GM23338 (cell line): Measurements from ENCODE around the gene CERS2. TPM values are rescaled to one million over a fixed set of nuclear protein-coding genes. Genes with fewer than 3 reads are reported as not detected.
A peak's percentile ranks its signal among the peaks of the same experiment; 100 is the strongest.

ENCODE experiments used
- ATAC-seq: fragments of 200-7000 bp; cut with Tn5 transposase; 3 replicates; pipeline ENCODE4 v1.9.1; 2020
- DNase-seq: peaks from one replicate; pipeline ENCODE4 v3.0.0-alpha.2; 2015; ENCODE audit warnings: low spot score
- H2AFZ ChIP-seq: fragments of 200-600 bp; sonication (generic); 2 replicates; pipeline ENCODE4 v1.8.0; 2016; ENCODE audit warnings: antibody characterized with exemption, mild to moderate bottlenecking, moderate library complexity
- H3F3A ChIP-seq: fragments of 200-600 bp; sonication (generic); replicated peaks from 2 replicates; pipeline ENCODE4 v1.8.0; 2017; ENCODE audit warnings: antibody characterized with exemption, mixed run types, low read depth
- H3K27ac ChIP-seq: fragments of 200-600 bp; sonication (generic); 2 replicates; pipeline ENCODE4 v1.6.1; 2016; ENCODE audit warnings: low read depth
- H3K27me3 ChIP-seq: fragments of 200-600 bp; sonication (generic); 2 replicates; pipeline ENCODE4 v1.8.0; 2016; ENCODE audit warnings: mild to moderate bottlenecking, mixed run types, moderate library complexity; ENCODE audit not compliant: insufficient read depth
- H3K36me3 ChIP-seq: fragments of 200-600 bp; sonication (generic); 2 replicates; pipeline ENCODE4 v1.8.0; 2016; ENCODE audit warnings: mild to moderate bottlenecking; ENCODE audit not compliant: insufficient read depth
- H3K4me1 ChIP-seq: fragments of 200-600 bp; sonication (generic); 2 replicates; pipeline ENCODE4 v1.8.0; 2016; ENCODE audit warnings: mild to moderate bottlenecking, moderate library complexity; ENCODE audit not compliant: insufficient read depth
- H3K4me2 ChIP-seq: fragments of 200-600 bp; sonication (generic); 2 replicates; pipeline ENCODE4 v1.7.1; 2017; ENCODE audit warnings: mixed run types
- H3K4me3 ChIP-seq: fragments of 200-600 bp; sonication (generic); 2 replicates; pipeline ENCODE4 v1.6.1; 2016; ENCODE audit warnings: mixed run types
- H3K79me2 ChIP-seq: fragments of 200-600 bp; sonication (generic); replicated peaks from 2 replicates; pipeline ENCODE4 v1.8.0; 2017; ENCODE audit warnings: mild to moderate bottlenecking; ENCODE audit not compliant: insufficient read depth
- H3K9me2 ChIP-seq: fragments of 200-600 bp; sonication (generic); 2 replicates; pipeline ENCODE4 v1.8.0; 2017; ENCODE audit not compliant: insufficient read depth
- H4K20me1 ChIP-seq: fragments of 200-600 bp; sonication (generic); replicated peaks from 2 replicates; pipeline ENCODE4 v1.8.0; 2017; ENCODE audit warnings: mild to moderate bottlenecking; ENCODE audit not compliant: insufficient read depth
- H3K27ac Mint-ChIP-seq: 2 replicates; pipeline ENCODE4 v1.8.0; 2020; ENCODE audit warnings: inconsistent platforms, mild to moderate bottlenecking, moderate library complexity, mixed read lengths
- H3K27me3 Mint-ChIP-seq: 3 replicates; pipeline ENCODE4 v1.8.0; 2022; ENCODE audit warnings: low read depth, mild to moderate bottlenecking, moderate library complexity, mixed read lengths, inconsistent platforms; ENCODE audit not compliant: insufficient read depth, poor library complexity
- H3K36me3 Mint-ChIP-seq: 3 replicates; pipeline ENCODE4 v1.8.0; 2021; ENCODE audit warnings: low read depth, mild to moderate bottlenecking, inconsistent platforms, moderate library complexity, mixed read lengths
- H3K4me1 Mint-ChIP-seq: 3 replicates; pipeline ENCODE4 v1.8.0; 2020; ENCODE audit warnings: mild to moderate bottlenecking, inconsistent platforms, mixed read lengths
- H3K4me3 Mint-ChIP-seq: 3 replicates; pipeline ENCODE4 v1.8.0; 2021; ENCODE audit warnings: moderate library complexity, mild to moderate bottlenecking, inconsistent platforms, mixed read lengths
- H3K9me3 Mint-ChIP-seq: 3 replicates; pipeline ENCODE4 v1.8.0; 2020; ENCODE audit warnings: moderate library complexity, mild to moderate bottlenecking, inconsistent platforms, mixed read lengths
- CREB1 ChIP-seq: fragments of 250-450 bp; sonication (Bioruptor Pico); IDR thresholded peaks from 2 replicates; pipeline ENCODE4 v1.5.0; 2020; ENCODE audit warnings: low read depth, mild to moderate bottlenecking, moderate library complexity
- CTCF ChIP-seq, 2 experiments: fragments of 200-600 bp in 1 of 2; sonication (generic) in 1 of 2; conservative IDR thresholded peaks; 2 replicates each; pipeline versions ENCODE4 v1.5.1 to v1.6.1; 2016 to 2017; ENCODE audit warnings: antibody characterized with exemption in 2 of 2, low read depth in 2 of 2, mild to moderate bottlenecking in 2 of 2, moderate library complexity in 1 of 2
- ETS1 ChIP-seq: IDR thresholded peaks from 2 replicates; pipeline ENCODE4 v1.6.1; 2016; ENCODE audit warnings: antibody characterized with exemption
- EZH2 ChIP-seq: fragments of 200-600 bp; sonication (generic); IDR thresholded peaks from one replicate; pipeline ENCODE4 v1.8.0; 2017; ENCODE audit warnings: antibody characterized with exemption, mild to moderate bottlenecking, low read depth; ENCODE audit not compliant: unreplicated experiment
- EZH2phosphoT487 ChIP-seq: fragments of 200-600 bp; sonication (generic); IDR thresholded peaks from one replicate; pipeline ENCODE4 v1.8.1; 2018; ENCODE audit warnings: antibody characterized with exemption; ENCODE audit not compliant: unreplicated experiment
- JUNB ChIP-seq: IDR thresholded peaks from one replicate; pipeline ENCODE4 v1.6.1; 2016; ENCODE audit warnings: antibody characterized with exemption; ENCODE audit not compliant: unreplicated experiment
- POLR2AphosphoS5 ChIP-seq: IDR thresholded peaks from 2 replicates; pipeline ENCODE4 v1.6.1; 2016; ENCODE audit warnings: antibody characterized with exemption, low read depth
- ZNF331 ChIP-seq: fragments of 250-450 bp; sonication (Bioruptor Pico); IDR thresholded peaks from 2 replicates; pipeline ENCODE4 v1.5.0; 2020; ENCODE audit warnings: low read depth, mild to moderate bottlenecking, moderate library complexity
- ZNF462 ChIP-seq: fragments of 250-450 bp; sonication (Bioruptor Pico); IDR thresholded peaks from 2 replicates; pipeline ENCODE4 v1.5.0; 2020; ENCODE audit warnings: mild to moderate bottlenecking, moderate library complexity
- polyA plus RNA-seq: library from polyadenylated mRNA; unstranded; fragments of >200 nt; fragmentation: Nextera tagmentation; extraction: Ambion mirVana; gene quantifications from 2 replicates; pipeline ENCODE4 v1.2.1, GENCODE V29; 2016
- total RNA-seq: library from RNA; depleted of rRNA; stranded (reverse); fragments of >200 nt; shearing (Covaris generic); gene quantifications from 2 replicates; pipeline ENCODE4 v1.2.3, GENCODE V29; 2014
- TF ChIP-seq, protein P1 (sequence below): IDR thresholded peaks from one replicate; pipeline ENCODE4 v1.6.1; 2018; ENCODE audit warnings: antibody characterized with exemption; ENCODE audit not compliant: unreplicated experiment

The CERS2 gene
- total and polyA plus RNA-seq, 2 experiments from 2014 or later: 83.3 to 120 TPM

DNA sequence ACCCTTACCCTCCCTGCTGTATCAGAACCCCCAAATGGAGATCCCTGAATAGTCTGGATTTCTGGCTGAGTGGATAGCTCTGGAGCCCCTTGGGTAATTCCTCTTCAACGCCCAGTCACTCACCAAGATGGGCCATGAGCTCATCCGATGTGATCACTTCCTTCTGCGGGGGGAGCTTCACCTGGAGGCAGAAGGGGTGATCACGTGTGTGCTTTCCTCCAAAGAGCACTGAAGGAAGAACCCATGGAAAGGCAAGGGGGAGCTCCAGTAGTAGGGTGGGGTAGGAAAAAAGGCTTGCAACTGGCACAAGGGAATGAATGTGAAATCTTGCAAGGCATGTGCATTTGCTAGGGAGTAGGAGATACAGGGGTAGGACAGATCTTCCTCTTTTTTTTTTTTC is 27.0 kb upstream of the CERS2 start:
- DNase-seq (no peak), ATAC-seq (no peak)
- Histone ChIP-seq H3K4me3 (no peak overlapping the region), H4K20me1 (no peaks in the 10 kb centered on the region), H3K4me2 (no peak overlapping the region), H3K27ac (no peak overlapping the region), H3K36me3 (no peaks in the 10 kb centered on the region), H3K4me1 (peaks cover 17% of the 10 kb centered on the region), H3K9me2 (no peaks in the 10 kb centered on the region), H3K27me3 (no peaks in the 10 kb centered on the region), H3K79me2 (no peaks in the 10 kb centered on the region), H2AFZ (no peak overlapping the region), H3F3A (peaks cover 4% of the 10 kb centered on the region; the same call in 1 of the 2 replicates)
- Mint-ChIP-seq H3K4me3 (no peak overlapping the region; the same call in 2 of the 3 replicates), H3K4me1 (peaks cover 18% of the 10 kb centered on the region), H3K27me3 (peaks cover 19% of the 10 kb centered on the region), H3K36me3 (peaks cover 5% of the 10 kb centered on the region; the same call in 2 of the 3 replicates), H3K9me3 (no peaks in the 10 kb centered on the region), H3K27ac (peak overlapping the region; percentile 24; the same call in 1 of the 2 replicates)
- TF ChIP-seq JUNB (no peak), ZNF331 (CRISPR knock-in tag) (no peak), EZH2 (no peak), ZNF462 (CRISPR knock-in tag) (no peak), ETS1 (no peak), EZH2phosphoT487 (no peak), CREB1 (CRISPR knock-in tag) (no peak), POLR2AphosphoS5 (no peak), CTCF (conservative IDR thresholded peaks at IDR 0.05; ENCODE audit: low read depth in 2 of 2) (no peak)
- TF ChIP-seq, protein P1, sequence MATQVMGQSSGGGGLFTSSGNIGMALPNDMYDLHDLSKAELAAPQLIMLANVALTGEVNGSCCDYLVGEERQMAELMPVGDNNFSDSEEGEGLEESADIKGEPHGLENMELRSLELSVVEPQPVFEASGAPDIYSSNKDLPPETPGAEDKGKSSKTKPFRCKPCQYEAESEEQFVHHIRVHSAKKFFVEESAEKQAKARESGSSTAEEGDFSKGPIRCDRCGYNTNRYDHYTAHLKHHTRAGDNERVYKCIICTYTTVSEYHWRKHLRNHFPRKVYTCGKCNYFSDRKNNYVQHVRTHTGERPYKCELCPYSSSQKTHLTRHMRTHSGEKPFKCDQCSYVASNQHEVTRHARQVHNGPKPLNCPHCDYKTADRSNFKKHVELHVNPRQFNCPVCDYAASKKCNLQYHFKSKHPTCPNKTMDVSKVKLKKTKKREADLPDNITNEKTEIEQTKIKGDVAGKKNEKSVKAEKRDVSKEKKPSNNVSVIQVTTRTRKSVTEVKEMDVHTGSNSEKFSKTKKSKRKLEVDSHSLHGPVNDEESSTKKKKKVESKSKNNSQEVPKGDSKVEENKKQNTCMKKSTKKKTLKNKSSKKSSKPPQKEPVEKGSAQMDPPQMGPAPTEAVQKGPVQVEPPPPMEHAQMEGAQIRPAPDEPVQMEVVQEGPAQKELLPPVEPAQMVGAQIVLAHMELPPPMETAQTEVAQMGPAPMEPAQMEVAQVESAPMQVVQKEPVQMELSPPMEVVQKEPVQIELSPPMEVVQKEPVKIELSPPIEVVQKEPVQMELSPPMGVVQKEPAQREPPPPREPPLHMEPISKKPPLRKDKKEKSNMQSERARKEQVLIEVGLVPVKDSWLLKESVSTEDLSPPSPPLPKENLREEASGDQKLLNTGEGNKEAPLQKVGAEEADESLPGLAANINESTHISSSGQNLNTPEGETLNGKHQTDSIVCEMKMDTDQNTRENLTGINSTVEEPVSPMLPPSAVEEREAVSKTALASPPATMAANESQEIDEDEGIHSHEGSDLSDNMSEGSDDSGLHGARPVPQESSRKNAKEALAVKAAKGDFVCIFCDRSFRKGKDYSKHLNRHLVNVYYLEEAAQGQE: no peak
